Caco-2 (cell line): ENCODE results near the gene SPIN1. TPM values are rescaled to one million over a fixed set of nuclear protein-coding genes. Genes with fewer than 3 reads are reported as not detected.

Experiments
- BruUV-seq: library from RNA; stranded (reverse); fragments of 400-500 nt; replicated peaks from 2 replicates; lab custom pipeline; 2021; lab: Mats Ljungman, UMichigan
- CTCF ChIA-PET: fragments of 300-600 bp; sonication (Branson Sonifier 250); formaldehyde crosslinking; loops from one replicate; lab custom pipeline; 2022; ENCODE audit warnings: antibody characterized with exemption; lab: Charles Lee
- POLR2A ChIA-PET: fragments of 300-600 bp; sonication (Branson Sonifier 250); formaldehyde crosslinking; loops from one replicate; lab custom pipeline; 2022; ENCODE audit warnings: antibody characterized with exemption; lab: Charles Lee
- DNase-seq, 2 experiments: peaks; one replicate each; pipeline versions ENCODE4 v3.0.0 to v3.0.0-alpha.2; 2020 to 2022
- H3K27me3 ChIP-seq: replicated peaks from 2 replicates; pipeline ENCODE4 v1.6.0; 2011; ENCODE audit warnings: low read length; ENCODE audit not compliant: control insufficient read depth, insufficient read depth
- H3K36me3 ChIP-seq: 2 replicates; pipeline ENCODE4 v1.5.1; 2011; ENCODE audit warnings: low read length; ENCODE audit not compliant: control insufficient read depth, insufficient read depth
- H3K4me1 ChIP-seq: fragments of 250-450 bp; sonication (Bioruptor Pico); 2 replicates; pipeline ENCODE4 v1.5.1; 2020; ENCODE audit warnings: mild to moderate bottlenecking
- H3K4me3 ChIP-seq: 2 replicates; pipeline ENCODE4 v1.5.1; 2011; ENCODE audit warnings: low read depth, mild to moderate bottlenecking, control low read depth, low read length
- H3K9me3 ChIP-seq: fragments of 250-450 bp; sonication (Bioruptor Pico); 2 replicates; pipeline ENCODE4 v1.5.1; 2020; ENCODE audit warnings: mild to moderate bottlenecking, moderate library complexity
- H3K27ac Mint-ChIP-seq: one replicate; pipeline ENCODE4 v1.8.0; 2022; ENCODE audit warnings: mixed read lengths; ENCODE audit not compliant: unreplicated experiment
- H3K27me3 Mint-ChIP-seq: one replicate; pipeline ENCODE4 v1.8.0; 2022; ENCODE audit warnings: mixed read lengths; ENCODE audit not compliant: insufficient read depth, unreplicated experiment
- H3K36me3 Mint-ChIP-seq: one replicate; pipeline ENCODE4 v1.8.0; 2022; ENCODE audit warnings: mild to moderate bottlenecking, mixed read lengths; ENCODE audit not compliant: insufficient read depth, unreplicated experiment
- H3K4me1 Mint-ChIP-seq: one replicate; pipeline ENCODE4 v1.8.0; 2022; ENCODE audit warnings: low read depth, mixed read lengths; ENCODE audit not compliant: unreplicated experiment
- H3K4me3 Mint-ChIP-seq: one replicate; pipeline ENCODE4 v1.8.0; 2022; ENCODE audit warnings: mild to moderate bottlenecking, moderate library complexity, mixed read lengths; ENCODE audit not compliant: unreplicated experiment
- H3K9me3 Mint-ChIP-seq: one replicate; pipeline ENCODE4 v1.8.0; 2022; ENCODE audit warnings: mixed read lengths; ENCODE audit not compliant: unreplicated experiment
- intact Hi-C: fragments of 100-400 bp; cut with micrococcal nuclease; formaldehyde crosslinking; loops from one replicate; pipeline ENCODE4 v1.10.0; 2022; ENCODE audit not compliant: unreplicated experiment
- total RNA-seq: library from RNA; stranded (reverse); gene quantifications from 2 replicates; pipeline ENCODE4 v1.2.3, GENCODE V29; 2022
- TF ChIP-seq, protein P1 (sequence below), 2 experiments: fragments of 200-600 bp in 1 of 2; IDR thresholded peaks; 1 replicate in 1 of 2; 2 replicates in 1 of 2; pipeline versions ENCODE4 v1.5.1 to v1.8.0; 2011 to 2022; ENCODE audit warnings: antibody characterized with exemption in 1 of 2, control low read depth in 1 of 2, inconsistent platforms in 1 of 2, low read depth in 1 of 2, low read length in 1 of 2, mild to moderate bottlenecking in 1 of 2, moderate library complexity in 1 of 2; ENCODE audit not compliant: insufficient read depth in 1 of 2, severe bottlenecking in 1 of 2, unreplicated experiment in 1 of 2

SPIN1 gene
- total RNA-seq, 1 experiment from 2014 or later, result 51.7 TPM

DNA sequence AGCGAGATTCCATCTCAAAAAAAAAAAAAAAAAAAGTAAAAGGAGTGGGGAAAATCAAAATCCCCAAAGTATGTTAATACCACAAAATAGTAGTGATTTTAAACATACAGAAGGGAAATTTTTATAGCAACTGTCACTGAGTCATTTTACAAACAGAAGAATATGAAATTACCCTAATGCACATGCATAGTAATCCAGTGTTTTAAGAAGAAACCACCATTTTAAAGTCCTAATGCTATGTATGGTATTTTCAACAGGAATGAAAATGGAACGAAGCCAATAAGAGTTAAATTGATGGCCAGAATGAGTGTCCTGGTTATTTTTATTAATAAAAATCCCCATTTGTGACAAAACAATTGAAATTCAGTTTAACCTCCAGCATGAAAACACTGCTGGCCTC lies 120.1 kb downstream of the SPIN1 start:
- H3K27me3 Mint-ChIP-seq, result no peaks in the 10 kb centered on the region
- H3K36me3 ChIP-seq, result no peaks in the 10 kb centered on the region
- peaks cover 22% of the 10 kb centered on the region for H3K4me1 Mint-ChIP-seq
- H3K9me3 Mint-ChIP-seq, result peaks cover 9% of the 10 kb centered on the region
- POLR2A ChIA-PET, result no interaction called here
- no peak for DNase-seq
- H3K4me1 ChIP-seq, result peaks cover 6% of the 10 kb centered on the region
- H3K36me3 Mint-ChIP-seq, result no peaks in the 10 kb centered on the region
- H3K27me3 ChIP-seq, result no peaks in the 10 kb centered on the region
- no peak overlapping the region for H3K4me3 ChIP-seq
- CTCF ChIA-PET, result no interaction called here
- no peaks in the 10 kb centered on the region for H3K9me3 ChIP-seq
- no TSS peak for BruUV-seq
- no peak overlapping the region for H3K27ac Mint-ChIP-seq
- no peak overlapping the region for H3K4me3 Mint-ChIP-seq
- TF ChIP-seq, protein P1, sequence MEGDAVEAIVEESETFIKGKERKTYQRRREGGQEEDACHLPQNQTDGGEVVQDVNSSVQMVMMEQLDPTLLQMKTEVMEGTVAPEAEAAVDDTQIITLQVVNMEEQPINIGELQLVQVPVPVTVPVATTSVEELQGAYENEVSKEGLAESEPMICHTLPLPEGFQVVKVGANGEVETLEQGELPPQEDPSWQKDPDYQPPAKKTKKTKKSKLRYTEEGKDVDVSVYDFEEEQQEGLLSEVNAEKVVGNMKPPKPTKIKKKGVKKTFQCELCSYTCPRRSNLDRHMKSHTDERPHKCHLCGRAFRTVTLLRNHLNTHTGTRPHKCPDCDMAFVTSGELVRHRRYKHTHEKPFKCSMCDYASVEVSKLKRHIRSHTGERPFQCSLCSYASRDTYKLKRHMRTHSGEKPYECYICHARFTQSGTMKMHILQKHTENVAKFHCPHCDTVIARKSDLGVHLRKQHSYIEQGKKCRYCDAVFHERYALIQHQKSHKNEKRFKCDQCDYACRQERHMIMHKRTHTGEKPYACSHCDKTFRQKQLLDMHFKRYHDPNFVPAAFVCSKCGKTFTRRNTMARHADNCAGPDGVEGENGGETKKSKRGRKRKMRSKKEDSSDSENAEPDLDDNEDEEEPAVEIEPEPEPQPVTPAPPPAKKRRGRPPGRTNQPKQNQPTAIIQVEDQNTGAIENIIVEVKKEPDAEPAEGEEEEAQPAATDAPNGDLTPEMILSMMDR (IDR thresholded peaks at IDR 0.05; ENCODE audit: insufficient read depth in 1 of 2, low read depth in 1 of 2, low read length in 1 of 2, severe bottlenecking in 1 of 2, unreplicated experiment in 1 of 2), result no peak
- intact Hi-C loops, result no loop called here

DNA sequence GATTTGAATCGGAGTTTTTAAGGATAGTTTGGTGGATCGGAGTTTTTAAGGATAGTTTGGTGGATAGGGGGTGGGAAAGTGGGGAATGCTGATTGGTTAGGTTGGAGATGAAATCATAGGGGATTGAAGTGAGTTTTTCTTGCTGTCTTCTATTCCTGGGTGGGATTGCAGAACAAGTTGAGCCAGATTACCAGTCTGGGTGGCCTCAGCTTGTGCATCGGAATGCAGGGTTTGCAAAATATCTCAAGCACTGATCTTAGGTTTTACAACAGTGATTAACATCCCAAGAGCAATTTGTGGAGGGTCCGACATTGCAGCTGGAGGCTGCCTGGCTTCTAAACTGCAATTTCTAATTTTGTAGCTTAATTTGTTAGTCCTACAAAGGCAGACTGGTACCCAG lies 123.7 kb downstream of the SPIN1 start:
- H3K36me3 Mint-ChIP-seq, result peaks cover 5% of the 10 kb centered on the region
- intact Hi-C loops, result no loop called here
- BruUV-seq, result no TSS peak
- no peaks in the 10 kb centered on the region for H3K27me3 Mint-ChIP-seq
- peaks cover 9% of the 10 kb centered on the region for H3K9me3 Mint-ChIP-seq
- CTCF ChIA-PET, result no interaction called here
- H3K4me3 ChIP-seq, result no peak overlapping the region
- DNase-seq, result no peak
- POLR2A ChIA-PET, result no interaction called here
- no peak overlapping the region for H3K27ac Mint-ChIP-seq
- H3K4me1 ChIP-seq, result peaks cover 9% of the 10 kb centered on the region
- no peaks in the 10 kb centered on the region for H3K27me3 ChIP-seq
- H3K4me3 Mint-ChIP-seq, result no peak overlapping the region
- no peaks in the 10 kb centered on the region for H3K9me3 ChIP-seq
- TF ChIP-seq, protein P1 (IDR thresholded peaks at IDR 0.05; ENCODE audit: insufficient read depth in 1 of 2, low read depth in 1 of 2, low read length in 1 of 2, severe bottlenecking in 1 of 2, unreplicated experiment in 1 of 2), result no peak
- H3K4me1 Mint-ChIP-seq, result peaks cover 22% of the 10 kb centered on the region
- no peaks in the 10 kb centered on the region for H3K36me3 ChIP-seq

DNA sequence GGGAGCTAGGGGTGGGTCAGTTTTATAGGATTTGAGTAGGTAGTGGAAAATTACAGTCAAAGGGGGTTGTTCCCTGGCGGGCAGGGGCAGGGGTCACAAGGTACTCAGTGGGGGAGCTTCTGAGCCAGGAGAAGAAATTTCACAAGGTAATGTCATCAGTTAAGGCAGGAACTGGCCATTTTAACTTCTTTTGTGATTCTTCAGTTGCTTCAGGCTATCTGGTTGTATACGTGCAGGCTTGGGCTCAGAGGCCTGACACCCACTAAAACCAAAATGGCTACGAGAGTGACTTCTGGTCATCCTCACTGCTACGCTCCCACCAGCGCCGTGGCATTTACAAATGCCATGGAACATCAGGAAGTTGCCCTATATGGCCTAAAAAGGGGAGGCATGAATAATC lies 126.0 kb downstream of the SPIN1 start:
- no peak overlapping the region for H3K27ac Mint-ChIP-seq

More for the DNA sequence above, 126.0 kb downstream of the SPIN1 start:
- Mint-ChIP-seq H3K36me3 (peaks cover 5% of the 10 kb centered on the region), H3K27me3 (no peaks in the 10 kb centered on the region), H3K4me3 (peak overlapping the region; percentile 16), H3K4me1 (peaks cover 22% of the 10 kb centered on the region), H3K9me3 (peaks cover 9% of the 10 kb centered on the region)
- ChIA-PET CTCF (no interaction called here), POLR2A (no interaction called here)
- no TSS peak for BruUV-seq
- TF ChIP-seq, protein P1 (IDR thresholded peaks at IDR 0.05; ENCODE audit: insufficient read depth in 1 of 2, low read depth in 1 of 2, low read length in 1 of 2, severe bottlenecking in 1 of 2, unreplicated experiment in 1 of 2), result no peak
- no peaks in the 10 kb centered on the region for H3K27me3 ChIP-seq
- H3K36me3 ChIP-seq, result no peaks in the 10 kb centered on the region
- H3K4me3 ChIP-seq, result no peak overlapping the region
- no peak for DNase-seq
- intact Hi-C loops, result no loop called here
- H3K4me1 ChIP-seq, result peaks cover 9% of the 10 kb centered on the region
- no peaks in the 10 kb centered on the region for H3K9me3 ChIP-seq
